Gastroesophageal sphincter (tissue), 3 donors: ENCODE results near the gene MRPS15.

Experiments
- CTCF ChIP-seq, 4 experiments: fragments of 200-600 bp in 2 of 4; fragments of 450-650 bp in 2 of 4; sonication (generic) in 1 of 4; IDR thresholded peaks; one replicate each; pipeline ENCODE4 v1.5.1; 2017 to 2019; ENCODE audit warnings: antibody characterized with exemption in 4 of 4, mild to moderate bottlenecking in 2 of 4, moderate library complexity in 2 of 4
- EP300 ChIP-seq: sonication (generic); formaldehyde crosslinking; IDR thresholded peaks from one replicate; pipeline ENCODE4 v1.6.1; 2017; ENCODE audit warnings: antibody characterized with exemption, mild to moderate bottlenecking
- POLR2AphosphoS5 ChIP-seq: sonication (generic); formaldehyde crosslinking; IDR thresholded peaks from one replicate; pipeline ENCODE4 v1.6.1; 2017; ENCODE audit warnings: antibody characterized with exemption

GRCh38 chr1:36464605-36465393 is 615 bp upstream of the MRPS15 start:
- no peak for TF ChIP-seq CTCF (IDR thresholded peaks at IDR 0.05)
- TF ChIP-seq EP300 = no peak
- TF ChIP-seq POLR2AphosphoS5 = no peak
